OCI-LY7 (cell line): ENCODE results near the gene MAGEF1.

ENCODE experiments used
- EZH2phosphoT487 ChIP-seq: fragments of 200-600 bp; sonication (generic); IDR thresholded peaks from 2 replicates; pipeline ENCODE4 v1.6.1; 2018; ENCODE audit warnings: low read depth, borderline replicate concordance, mild to moderate bottlenecking, mixed run types, antibody characterized with exemption, low read length, moderate library complexity, mixed read lengths
- TF ChIP-seq, protein P1 (sequence below): fragments of 200-600 bp; sonication (generic); conservative IDR thresholded peaks from 2 replicates; pipeline ENCODE4 v1.5.1; 2014; ENCODE audit warnings: mild to moderate bottlenecking, antibody characterized with exemption, low read length, moderate library complexity, mixed read lengths

DNA sequence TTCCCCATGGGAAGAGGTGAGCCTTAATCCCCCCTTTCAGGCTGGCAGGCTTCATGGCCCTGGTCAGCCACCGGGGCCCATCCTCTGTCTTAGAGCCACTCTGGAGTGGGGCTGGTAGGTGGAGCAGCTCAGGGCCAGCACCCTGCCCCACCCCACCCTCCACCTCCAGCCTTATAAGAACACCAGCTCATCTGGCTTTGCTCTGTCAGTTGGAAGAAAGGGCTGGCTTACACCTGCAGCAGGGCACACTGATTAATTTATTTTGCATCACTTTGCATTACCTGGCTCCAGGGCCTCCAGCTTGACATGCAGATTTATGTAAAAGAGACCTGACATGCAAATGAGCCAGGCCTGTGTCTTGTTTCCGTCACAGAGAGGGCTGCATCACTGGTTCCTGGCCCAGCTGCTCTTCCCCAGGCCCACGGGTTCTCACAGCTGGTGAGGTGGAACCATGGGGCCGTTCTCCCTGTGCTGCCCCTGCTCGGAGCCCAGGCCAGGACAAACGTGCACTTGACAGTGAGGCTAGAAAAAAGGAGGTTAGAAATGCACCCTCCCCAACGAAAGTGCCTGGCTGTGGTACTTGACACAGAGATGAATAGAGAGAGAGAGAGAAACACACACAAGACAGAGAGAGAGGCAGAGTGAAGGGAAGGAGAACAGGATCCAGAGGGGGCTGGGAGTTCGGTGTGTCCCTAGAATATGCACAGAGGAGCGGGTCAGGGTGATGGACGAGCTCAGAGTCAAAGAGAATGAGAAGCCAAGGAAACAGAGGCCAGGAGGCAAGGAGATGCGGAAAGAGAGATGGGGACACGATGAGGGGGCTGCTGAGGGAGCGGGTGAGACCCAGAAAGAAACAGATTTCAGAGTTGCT, 44.5 kb upstream of the MAGEF1 start:
- TF ChIP-seq, protein P1, sequence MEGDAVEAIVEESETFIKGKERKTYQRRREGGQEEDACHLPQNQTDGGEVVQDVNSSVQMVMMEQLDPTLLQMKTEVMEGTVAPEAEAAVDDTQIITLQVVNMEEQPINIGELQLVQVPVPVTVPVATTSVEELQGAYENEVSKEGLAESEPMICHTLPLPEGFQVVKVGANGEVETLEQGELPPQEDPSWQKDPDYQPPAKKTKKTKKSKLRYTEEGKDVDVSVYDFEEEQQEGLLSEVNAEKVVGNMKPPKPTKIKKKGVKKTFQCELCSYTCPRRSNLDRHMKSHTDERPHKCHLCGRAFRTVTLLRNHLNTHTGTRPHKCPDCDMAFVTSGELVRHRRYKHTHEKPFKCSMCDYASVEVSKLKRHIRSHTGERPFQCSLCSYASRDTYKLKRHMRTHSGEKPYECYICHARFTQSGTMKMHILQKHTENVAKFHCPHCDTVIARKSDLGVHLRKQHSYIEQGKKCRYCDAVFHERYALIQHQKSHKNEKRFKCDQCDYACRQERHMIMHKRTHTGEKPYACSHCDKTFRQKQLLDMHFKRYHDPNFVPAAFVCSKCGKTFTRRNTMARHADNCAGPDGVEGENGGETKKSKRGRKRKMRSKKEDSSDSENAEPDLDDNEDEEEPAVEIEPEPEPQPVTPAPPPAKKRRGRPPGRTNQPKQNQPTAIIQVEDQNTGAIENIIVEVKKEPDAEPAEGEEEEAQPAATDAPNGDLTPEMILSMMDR: no peak
- TF ChIP-seq EZH2phosphoT487: no peak
